ENCODE data around the gene F5.

GRCh38 chr1:169530448-169530847, 55.8 kb downstream of the F5 start:
- TF ChIP-seq CTCF (IDR thresholded peaks at IDR 0.05 in 2 of 3, conservative IDR thresholded peaks at IDR 0.05 in 1 of 3; ENCODE audit: borderline replicate concordance in 1 of 3, insufficient read depth in 1 of 3, low read depth in 2 of 3, low read length in 2 of 3): no peak
- no peak for TF ChIP-seq SIN3A (IDR thresholded peaks at IDR 0.05; ENCODE audit: low read depth)
- no peak for TF ChIP-seq EZH2phosphoT487 (IDR thresholded peaks at IDR 0.05; ENCODE audit: borderline replicate concordance)
- TF ChIP-seq YY1 (IDR thresholded peaks at IDR 0.05; ENCODE audit: extremely low read depth, insufficient replicate concordance, low read depth, low read length): no peak
- TF ChIP-seq CEBPB (IDR thresholded peaks at IDR 0.05; ENCODE audit: low read depth): no peak
- no peak for TF ChIP-seq POLR2A (IDR thresholded peaks at IDR 0.05; ENCODE audit: borderline replicate concordance, extremely low read depth, insufficient read depth, insufficient read length)
- TF ChIP-seq ZNF274 (IDR thresholded peaks at IDR 0.05; ENCODE audit: low read depth, low read length): no peak
- TF ChIP-seq SRF (IDR thresholded peaks at IDR 0.05; ENCODE audit: low read depth): no peak
- no peak for TF ChIP-seq POLR2AphosphoS5 (IDR thresholded peaks at IDR 0.05; ENCODE audit: low read depth, low read length)
